HEK293 (cell line): Measurements from ENCODE around the gene MKLN1.
A peak's percentile ranks its signal among the peaks of the same experiment; 100 is the strongest.

Source experiments
- CTCF ChIA-PET: fragments of 350-600 bp; formaldehyde crosslinking; extraction: SDS; loops from one replicate; lab custom pipeline; 2021; ENCODE audit warnings: antibody characterized with exemption; lab: Yijun Ruan, JAX
- POLR2A ChIA-PET: fragments of 300-600 bp; formaldehyde crosslinking; extraction: SDS; loops from one replicate; lab custom pipeline; 2020; ENCODE audit warnings: antibody characterized with exemption, inconsistent platforms; lab: Yijun Ruan, JAX
- H3K27ac ChIP-seq: fragments of 200-500 bp; sonication (Bioruptor generic); 2 replicates; pipeline ENCODE4 v1.5.1; 2014; ENCODE audit warnings: low read depth, low read length, control low read depth, inconsistent platforms; ENCODE audit errors: extremely low read depth
- H3K36me3 ChIP-seq, 2 experiments: fragments of 200-500 bp in 1 of 2; sonication (Bioruptor generic) in 1 of 2; 1 replicate in 1 of 2; 2 replicates in 1 of 2; pipeline ENCODE4 v1.5.1; 2014 to 2017; ENCODE audit warnings: inconsistent platforms in 2 of 2, low read length in 2 of 2; ENCODE audit not compliant: control insufficient read depth in 2 of 2, insufficient read depth in 1 of 2
- H3K4me1 ChIP-seq: fragments of 200-500 bp; sonication (Bioruptor generic); 2 replicates; pipeline ENCODE4 v1.5.1; 2014; ENCODE audit warnings: mild to moderate bottlenecking, low read length, inconsistent platforms; ENCODE audit not compliant: control insufficient read depth, insufficient read depth
- H3K4me3 ChIP-seq: 2 replicates; pipeline ENCODE4 v1.5.1; 2011; ENCODE audit warnings: low read depth, mild to moderate bottlenecking, control low read depth, low read length, moderate library complexity
- H3K9me3 ChIP-seq: fragments of 200-500 bp; sonication (Bioruptor generic); 2 replicates; pipeline ENCODE4 v1.5.1; 2014; ENCODE audit warnings: low read depth, low read length, inconsistent platforms; ENCODE audit not compliant: control insufficient read depth, insufficient read depth
- BCL6B ChIP-seq: fragments of 450-650 bp; formaldehyde crosslinking; IDR thresholded peaks from 2 replicates; pipeline ENCODE4 v1.5.1; 2017; ENCODE audit warnings: missing biosample characterization, missing genetic modification characterization
- GLI4 ChIP-seq: fragments of 450-650 bp; formaldehyde crosslinking; IDR thresholded peaks from 2 replicates; pipeline ENCODE4 v1.5.1; 2016; ENCODE audit warnings: missing biosample characterization, missing genetic modification characterization
- GLIS2 ChIP-seq: fragments of 450-650 bp; formaldehyde crosslinking; IDR thresholded peaks from 2 replicates; pipeline ENCODE4 v1.5.1; 2016; ENCODE audit warnings: missing biosample characterization, missing genetic modification characterization
- MYNN ChIP-seq: fragments of 450-650 bp; formaldehyde crosslinking; IDR thresholded peaks from 2 replicates; pipeline ENCODE4 v1.5.1; 2016; ENCODE audit warnings: missing biosample characterization, missing genetic modification characterization, borderline replicate concordance
- OVOL3 ChIP-seq: fragments of 450-650 bp; formaldehyde crosslinking; IDR thresholded peaks from 2 replicates; pipeline ENCODE4 v1.5.1; 2016; ENCODE audit warnings: missing biosample characterization, missing genetic modification characterization
- REPIN1 ChIP-seq: fragments of 450-650 bp; formaldehyde crosslinking; IDR thresholded peaks from 2 replicates; pipeline ENCODE4 v1.5.1; 2017; ENCODE audit warnings: missing biosample characterization, missing genetic modification characterization, low read depth
- ZIC2 ChIP-seq: fragments of 450-650 bp; formaldehyde crosslinking; IDR thresholded peaks from 2 replicates; pipeline ENCODE4 v1.5.1; 2016; ENCODE audit warnings: missing biosample characterization, missing genetic modification characterization
- ZNF146 ChIP-seq: fragments of 450-650 bp; formaldehyde crosslinking; IDR thresholded peaks from 2 replicates; pipeline ENCODE4 v1.5.1; 2016; ENCODE audit warnings: missing biosample characterization, missing genetic modification characterization
- ZNF175 ChIP-seq: fragments of 450-650 bp; formaldehyde crosslinking; IDR thresholded peaks from 2 replicates; pipeline ENCODE4 v1.5.1; 2016; ENCODE audit warnings: missing biosample characterization, missing genetic modification characterization
- ZNF239 ChIP-seq: fragments of 450-650 bp; formaldehyde crosslinking; IDR thresholded peaks from 2 replicates; pipeline ENCODE4 v1.5.1; 2016; ENCODE audit warnings: missing biosample characterization, missing genetic modification characterization
- ZNF266 ChIP-seq: fragments of 450-650 bp; formaldehyde crosslinking; IDR thresholded peaks from 2 replicates; pipeline ENCODE4 v1.5.1; 2016; ENCODE audit warnings: missing biosample characterization, missing genetic modification characterization, low read depth
- ZNF302 ChIP-seq: fragments of 450-650 bp; formaldehyde crosslinking; IDR thresholded peaks from 2 replicates; pipeline ENCODE4 v1.5.1; 2016; ENCODE audit warnings: missing biosample characterization, missing genetic modification characterization, low read depth
- ZNF398 ChIP-seq: fragments of 450-650 bp; formaldehyde crosslinking; IDR thresholded peaks from 2 replicates; pipeline ENCODE4 v1.5.1; 2017; ENCODE audit warnings: missing biosample characterization, missing genetic modification characterization
- ZNF404 ChIP-seq: fragments of 450-650 bp; formaldehyde crosslinking; IDR thresholded peaks from 2 replicates; pipeline ENCODE4 v1.5.1; 2017; ENCODE audit warnings: missing biosample characterization, missing genetic modification characterization
- ZNF510 ChIP-seq: fragments of 450-650 bp; formaldehyde crosslinking; IDR thresholded peaks from 2 replicates; pipeline ENCODE4 v1.5.1; 2018; ENCODE audit warnings: mild to moderate bottlenecking, missing genetic modification characterization, missing biosample characterization; ENCODE audit not compliant: insufficient replicate concordance
- ZNF529 ChIP-seq: fragments of 450-650 bp; formaldehyde crosslinking; IDR thresholded peaks from 2 replicates; pipeline ENCODE4 v1.5.1; 2017; ENCODE audit warnings: missing genetic modification characterization, missing biosample characterization; ENCODE audit not compliant: insufficient replicate concordance
- ZNF600 ChIP-seq: fragments of 450-650 bp; formaldehyde crosslinking; IDR thresholded peaks from 2 replicates; pipeline ENCODE4 v1.5.1; 2016; ENCODE audit warnings: missing biosample characterization, missing genetic modification characterization
- ZNF747 ChIP-seq: fragments of 450-650 bp; formaldehyde crosslinking; IDR thresholded peaks from 2 replicates; pipeline ENCODE4 v1.5.1; 2016; ENCODE audit warnings: missing biosample characterization, missing genetic modification characterization
- ZNF792 ChIP-seq: fragments of 450-650 bp; formaldehyde crosslinking; IDR thresholded peaks from 2 replicates; pipeline ENCODE4 v1.5.1; 2016; ENCODE audit warnings: missing biosample characterization, missing genetic modification characterization

Gene MKLN1

DNA sequence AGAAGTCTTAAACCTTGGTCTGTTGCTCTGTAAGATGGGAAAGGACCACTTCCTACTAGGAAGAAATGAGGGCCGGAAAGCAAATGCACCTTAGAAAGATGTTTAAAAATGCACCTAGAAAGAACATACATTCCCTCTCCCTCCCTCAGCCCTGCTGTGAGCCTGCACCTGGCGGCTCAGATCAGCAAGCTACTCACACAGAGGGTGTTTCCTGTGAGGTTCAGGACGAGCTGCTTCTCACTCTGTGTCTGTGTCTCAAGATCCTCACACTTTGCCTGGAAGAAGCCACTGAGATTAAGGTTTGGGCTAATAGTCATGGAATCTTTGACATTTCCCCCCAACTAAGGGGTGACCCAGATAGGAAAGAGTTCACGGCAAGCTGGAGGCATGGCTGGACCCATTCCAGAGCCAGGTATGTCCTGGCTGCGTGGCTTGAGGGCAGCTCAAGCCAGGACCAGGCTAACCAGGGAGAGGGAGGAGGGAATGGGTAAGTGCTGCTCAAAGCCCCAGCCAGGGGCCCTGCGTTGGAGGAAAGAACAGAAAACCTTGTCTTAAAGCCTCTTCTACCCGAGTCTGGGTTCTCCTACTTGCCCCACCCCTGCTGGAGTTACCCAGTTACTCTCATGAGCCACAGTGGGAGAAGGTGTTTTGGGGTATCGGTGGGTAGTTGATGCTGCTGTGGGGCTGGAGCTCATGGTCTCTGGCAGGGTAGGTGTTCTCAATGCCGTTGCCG is 181.2 kb downstream of the MKLN1 start (continued):
- no peak for TF ChIP-seq ZNF510
- TF ChIP-seq, all 188 proteins: peak for 0

DNA sequence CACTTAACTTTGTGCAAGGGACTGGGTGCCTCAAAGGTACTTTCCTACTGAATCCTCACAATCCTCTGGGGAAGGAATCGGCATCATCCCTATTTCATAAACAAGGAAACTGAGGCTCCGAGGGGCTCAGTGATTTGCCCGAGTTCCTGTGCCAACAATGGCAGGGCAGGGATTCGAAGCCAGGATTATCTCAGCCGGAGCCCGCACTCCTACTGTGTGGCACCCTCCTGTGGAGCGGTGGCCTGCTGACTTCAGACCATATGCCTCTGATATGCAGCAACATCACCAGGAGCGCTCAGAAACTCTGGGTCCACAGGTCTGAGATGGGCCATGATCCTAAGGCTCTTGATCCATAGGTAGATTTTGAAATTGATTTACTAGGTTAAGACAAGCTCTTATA is 182.1 kb downstream of the MKLN1 start:
- Histone ChIP-seq H3K4me1 (no peaks in the 10 kb centered on the region), H3K9me3 (no peaks in the 10 kb centered on the region), H3K4me3 (no peak overlapping the region), H3K36me3 (peaks cover 0 to 4% of the 10 kb centered on the region in 2 experiments; a peak in 1 of 3 replicates), H3K27ac (no peak overlapping the region)
- ChIA-PET POLR2A (no interaction called here), CTCF (interaction anchor here (0.5 to 8.6 kb wide), 5 partner anchors 15 to 173 kb away, joined by 3 to 54 read pairs (median 4); no protein-coding TSS in a partner anchor)
- TF ChIP-seq GLI4 (tag by site-specific recombination), result no peak
- no peak for TF ChIP-seq ZNF175
- no peak for TF ChIP-seq MYNN (tag by site-specific recombination)
- TF ChIP-seq ZIC2 (tag by site-specific recombination), result peak; percentile 65; the same call in 1 of the 2 replicates

- Histone ChIP-seq H3K4me1 (no peaks in the 10 kb centered on the region), H3K9me3 (no peaks in the 10 kb centered on the region), H3K36me3 (peaks cover 0 to 4% of the 10 kb centered on the region in 2 experiments; a peak in 1 of 3 replicates)
- TF ChIP-seq ZNF302 (tag by site-specific recombination), result no peak
- no peak for TF ChIP-seq ZNF404 (tag by site-specific recombination)
- no peak for TF ChIP-seq OVOL3
- TF ChIP-seq GLIS2 (tag by site-specific recombination), result no peak
- TF ChIP-seq REPIN1 (tag by site-specific recombination), result no peak
- no peak for TF ChIP-seq ZNF747
- no peak for TF ChIP-seq ZNF398 (tag by site-specific recombination)
- TF ChIP-seq ZNF146, result no peak
- TF ChIP-seq ZNF529 (tag by site-specific recombination), result no peak
- no peak for TF ChIP-seq ZNF792
- no peak for TF ChIP-seq ZNF239 (tag by site-specific recombination)
- TF ChIP-seq BCL6B (tag by site-specific recombination), result no peak
- no peak for TF ChIP-seq ZNF600 (tag by site-specific recombination)
- TF ChIP-seq ZNF266 (tag by site-specific recombination), result no peak
- TF ChIP-seq, all 188 proteins: peak for 0
- POLR2A ChIA-PET, result no interaction called here
- CTCF ChIA-PET, result interaction anchor here (1.3 to 8.6 kb wide), 2 partner anchors 34 to 471 kb away, joined by 4 to 54 read pairs; no protein-coding TSS in a partner anchor
- Histone ChIP-seq H3K27ac (no peak overlapping the region), H3K4me3 (no peak overlapping the region)
Observed at GRCh38 chr7:131511071-131511470, 183.4 kb downstream of the MKLN1 start.
